ENCODE data around the gene QTRT2. TPM values are rescaled to one million over a fixed set of nuclear protein-coding genes. Genes with fewer than 3 reads are reported as not detected.

The QTRT2 gene
- total RNA-seq, 2 experiments from 2014 or later, result 30.0 to 33.0 TPM

DNA sequence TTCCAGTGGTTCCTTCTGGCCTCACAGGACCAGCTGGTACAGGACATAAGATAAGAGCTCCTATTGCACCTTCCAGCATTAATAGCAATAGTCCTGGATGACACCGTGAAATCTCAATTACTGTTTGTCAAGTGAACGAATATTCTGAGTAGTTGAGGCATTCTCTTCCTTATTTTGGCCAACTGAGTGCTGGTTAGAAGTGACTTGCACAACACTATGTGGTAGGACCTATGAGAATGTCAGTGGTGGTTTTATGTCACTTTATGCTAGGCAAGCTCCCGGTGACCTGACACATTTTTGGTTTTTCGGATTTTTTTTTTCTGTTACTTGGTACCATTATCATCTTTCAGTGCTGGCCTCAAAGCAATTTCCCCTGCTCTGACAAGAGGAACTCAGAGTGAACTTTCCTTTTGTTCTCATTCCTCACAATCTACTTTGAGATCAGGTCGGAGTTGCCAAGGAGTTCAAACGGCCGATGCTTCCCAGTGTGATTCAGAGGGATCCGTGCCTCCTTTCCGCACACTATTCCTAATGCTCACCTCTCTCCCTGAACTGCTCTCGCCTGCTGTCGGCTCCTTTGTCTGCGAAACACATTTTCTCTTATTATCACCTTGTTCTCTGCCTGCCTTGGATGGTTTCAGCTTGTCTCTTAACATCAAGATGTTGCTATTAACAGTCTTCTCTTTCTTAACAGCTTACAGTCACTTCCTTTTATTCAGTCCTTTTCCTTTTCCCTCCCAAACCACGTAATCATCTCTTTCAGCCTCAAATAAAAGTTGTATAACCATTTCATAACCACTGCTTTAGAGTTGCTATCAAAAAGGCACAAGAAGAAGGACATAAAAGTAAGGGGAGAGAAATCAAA, 35.8 kb downstream of the QTRT2 start:
- POLR2A ChIA-PET, result no interaction called here
- Mint-ChIP-seq H3K9me3 (peaks cover 1% of the 10 kb centered on the region), H3K36me3 (peaks cover 8% of the 10 kb centered on the region), H3K27me3 (peaks cover 13% of the 10 kb centered on the region), H3K4me1 (peaks cover 5% of the 10 kb centered on the region), H3K27ac (no peak overlapping the region), H3K4me3 (no peak overlapping the region)
- no peak for ATAC-seq (ENCODE audit: low read depth)
- no peak for DNase-seq

DNA sequence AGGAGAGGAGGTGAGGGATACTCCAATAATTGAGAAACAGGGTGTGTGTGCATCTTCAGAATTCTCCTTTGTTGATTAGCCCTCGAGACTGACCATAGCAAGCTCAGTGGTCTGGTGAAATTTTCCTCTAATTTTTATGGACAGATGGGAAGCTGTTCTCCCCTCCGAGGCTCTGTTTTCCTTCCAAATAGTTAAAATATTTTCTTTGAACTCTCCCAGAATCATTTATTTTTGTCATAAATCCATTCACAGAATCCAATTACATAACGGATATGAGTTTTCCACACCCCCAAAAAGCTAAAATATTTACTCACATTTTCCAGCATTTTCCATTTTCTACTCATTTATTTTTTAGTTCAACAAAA, 36.5 kb downstream of the QTRT2 start:
- H3K36me3 Mint-ChIP-seq, result peaks cover 2% of the 10 kb centered on the region
- H3K4me1 Mint-ChIP-seq, result peaks cover 5% of the 10 kb centered on the region
- ATAC-seq (ENCODE audit: low read depth) (no peak), DNase-seq (no peak)
- H3K9me3 Mint-ChIP-seq, result no peaks in the 10 kb centered on the region
- H3K4me3 Mint-ChIP-seq, result no peak overlapping the region
- POLR2A ChIA-PET, result no interaction called here
- no peak overlapping the region for H3K27ac Mint-ChIP-seq
- peaks cover 15% of the 10 kb centered on the region for H3K27me3 Mint-ChIP-seq

GRCh38 chr3:114093596-114093995, 37.1 kb downstream of the QTRT2 start:
- peaks cover 5% of the 10 kb centered on the region for H3K4me1 Mint-ChIP-seq
- DNase-seq, result no peak
- POLR2A ChIA-PET, result no interaction called here
- H3K4me3 Mint-ChIP-seq, result no peak overlapping the region
- H3K27ac Mint-ChIP-seq, result no peak overlapping the region
- no peaks in the 10 kb centered on the region for H3K9me3 Mint-ChIP-seq
- no peaks in the 10 kb centered on the region for H3K36me3 Mint-ChIP-seq
- H3K27me3 Mint-ChIP-seq, result peaks cover 15% of the 10 kb centered on the region
- ATAC-seq (ENCODE audit: low read depth), result no peak

GRCh38 chr3:114095796-114096195, 39.3 kb downstream of the QTRT2 start:
- no peaks in the 10 kb centered on the region for H3K36me3 Mint-ChIP-seq
- H3K4me1 Mint-ChIP-seq, result peaks cover 5% of the 10 kb centered on the region
- H3K27ac Mint-ChIP-seq, result no peak overlapping the region
- peaks cover 15% of the 10 kb centered on the region for H3K27me3 Mint-ChIP-seq
- DNase-seq (no peak), ATAC-seq (ENCODE audit: low read depth) (no peak)
- no peak overlapping the region for H3K4me3 Mint-ChIP-seq
- no peaks in the 10 kb centered on the region for H3K9me3 Mint-ChIP-seq
- POLR2A ChIA-PET, result no interaction called here

GRCh38 chr3:114101101-114101500, 44.6 kb downstream of the QTRT2 start:
- ATAC-seq (ENCODE audit: low read depth) (no peak), DNase-seq (no peak)
- no peaks in the 10 kb centered on the region for H3K9me3 Mint-ChIP-seq
- no peak overlapping the region for H3K27ac Mint-ChIP-seq
- H3K4me3 Mint-ChIP-seq, result no peak overlapping the region
- H3K4me1 Mint-ChIP-seq, result no peaks in the 10 kb centered on the region
- H3K36me3 Mint-ChIP-seq, result no peaks in the 10 kb centered on the region
- POLR2A ChIA-PET, result no interaction called here
- peaks cover 5% of the 10 kb centered on the region for H3K27me3 Mint-ChIP-seq

DNA sequence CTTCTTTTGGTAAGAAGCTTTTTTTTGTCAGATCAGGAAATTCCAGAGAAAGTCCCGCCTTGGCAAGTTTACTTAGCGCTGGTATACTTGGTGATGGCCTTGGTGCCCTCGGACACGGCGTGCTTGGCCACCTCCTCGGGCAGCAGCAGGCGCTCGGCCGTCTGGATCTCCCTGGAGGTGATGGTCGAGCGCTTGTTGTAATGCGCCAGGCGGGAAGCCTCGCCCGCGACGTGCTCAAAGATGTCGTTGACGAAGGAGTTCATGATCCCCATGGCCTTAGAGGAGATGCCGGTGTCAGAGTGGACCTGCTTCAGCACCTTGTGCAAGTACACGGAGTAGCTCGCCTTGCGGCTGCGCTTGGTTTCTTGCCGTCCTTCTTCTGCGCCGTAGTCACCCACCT, 46.6 kb downstream of the QTRT2 start:
- Mint-ChIP-seq H3K9me3 (no peaks in the 10 kb centered on the region), H3K27me3 (peaks cover 8% of the 10 kb centered on the region), H3K4me1 (no peaks in the 10 kb centered on the region), H3K4me3 (no peak overlapping the region), H3K36me3 (no peaks in the 10 kb centered on the region), H3K27ac (no peak overlapping the region)
- DNase-seq (no peak), ATAC-seq (ENCODE audit: low read depth) (no peak)
- POLR2A ChIA-PET, result no interaction called here

- Mint-ChIP-seq H3K36me3 (no peaks in the 10 kb centered on the region), H3K4me1 (no peaks in the 10 kb centered on the region), H3K9me3 (no peaks in the 10 kb centered on the region), H3K27me3 (peaks cover 9% of the 10 kb centered on the region), H3K27ac (no peak overlapping the region), H3K4me3 (no peak overlapping the region)
- POLR2A ChIA-PET, result no interaction called here
- DNase-seq, result no peak
- ATAC-seq (ENCODE audit: low read depth), result no peak
These were observed 47.3 kb downstream of the QTRT2 start for GRCh38 chr3:114103858-114104257.

GRCh38 chr3:114104414-114104813, 47.9 kb downstream of the QTRT2 start:
- Mint-ChIP-seq H3K9me3 (no peaks in the 10 kb centered on the region), H3K36me3 (no peaks in the 10 kb centered on the region), H3K4me3 (no peak overlapping the region), H3K27me3 (peaks cover 12% of the 10 kb centered on the region), H3K4me1 (no peaks in the 10 kb centered on the region), H3K27ac (no peak overlapping the region)
- POLR2A ChIA-PET, result no interaction called here
- DNase-seq, result no peak
- no peak for ATAC-seq (ENCODE audit: low read depth)

GRCh38 chr3:114108137-114108536, 51.6 kb downstream of the QTRT2 start:
- Mint-ChIP-seq H3K4me3 (no peak overlapping the region), H3K27ac (no peak overlapping the region), H3K27me3 (peaks cover 38% of the 10 kb centered on the region), H3K36me3 (no peaks in the 10 kb centered on the region), H3K4me1 (no peaks in the 10 kb centered on the region), H3K9me3 (no peaks in the 10 kb centered on the region)
- POLR2A ChIA-PET, result no interaction called here
- no peak for DNase-seq
- no peak for ATAC-seq (ENCODE audit: low read depth)

GRCh38 chr3:114110439-114110838, 53.9 kb downstream of the QTRT2 start:
- POLR2A ChIA-PET, result no interaction called here
- ATAC-seq (ENCODE audit: low read depth) (no peak), DNase-seq (no peak)
- peaks cover 38% of the 10 kb centered on the region for H3K27me3 Mint-ChIP-seq
- no peaks in the 10 kb centered on the region for H3K36me3 Mint-ChIP-seq
- no peaks in the 10 kb centered on the region for H3K4me1 Mint-ChIP-seq
- H3K4me3 Mint-ChIP-seq, result no peak overlapping the region
- no peak overlapping the region for H3K27ac Mint-ChIP-seq
- H3K9me3 Mint-ChIP-seq, result no peaks in the 10 kb centered on the region

GRCh38 chr3:114111060-114111770, 54.7 kb downstream of the QTRT2 start:
- no peak for DNase-seq
- Mint-ChIP-seq H3K27me3 (peaks cover 38% of the 10 kb centered on the region), H3K4me3 (no peak overlapping the region), H3K4me1 (no peaks in the 10 kb centered on the region), H3K36me3 (no peaks in the 10 kb centered on the region), H3K9me3 (no peaks in the 10 kb centered on the region), H3K27ac (no peak overlapping the region)
- POLR2A ChIA-PET, result no interaction called here
- no peak for ATAC-seq (ENCODE audit: low read depth)

- ATAC-seq (ENCODE audit: low read depth) (no peak), DNase-seq (no peak)
- Mint-ChIP-seq H3K4me3 (no peak overlapping the region), H3K27ac (no peak overlapping the region), H3K36me3 (no peaks in the 10 kb centered on the region), H3K4me1 (no peaks in the 10 kb centered on the region), H3K9me3 (no peaks in the 10 kb centered on the region), H3K27me3 (peaks cover 34% of the 10 kb centered on the region)
- POLR2A ChIA-PET, result no interaction called here
These were observed 56.2 kb downstream of the QTRT2 start for GRCh38 chr3:114112696-114113095.

GRCh38 chr3:114114719-114115118, 58.2 kb downstream of the QTRT2 start:
- H3K36me3 Mint-ChIP-seq, result no peaks in the 10 kb centered on the region
- peaks cover 1% of the 10 kb centered on the region for H3K9me3 Mint-ChIP-seq
- POLR2A ChIA-PET, result interaction anchor here (1.2 kb wide), 1 partner anchor 48 kb away, joined by 4 read pairs; no protein-coding TSS in a partner anchor
- no peak overlapping the region for H3K4me3 Mint-ChIP-seq
- peaks cover 29% of the 10 kb centered on the region for H3K27me3 Mint-ChIP-seq
- no peaks in the 10 kb centered on the region for H3K4me1 Mint-ChIP-seq
- no peak overlapping the region for H3K27ac Mint-ChIP-seq
- ATAC-seq (ENCODE audit: low read depth), result no peak
- no peak for DNase-seq

GRCh38 chr3:114115143-114115542, 58.6 kb downstream of the QTRT2 start:
- no peak overlapping the region for H3K4me3 Mint-ChIP-seq
- H3K27me3 Mint-ChIP-seq, result peaks cover 25% of the 10 kb centered on the region
- POLR2A ChIA-PET, result interaction anchor here (1.2 kb wide), 1 partner anchor 48 kb away, joined by 4 read pairs; no protein-coding TSS in a partner anchor
- DNase-seq (no peak), ATAC-seq (ENCODE audit: low read depth) (no peak)
- peaks cover 1% of the 10 kb centered on the region for H3K9me3 Mint-ChIP-seq
- no peaks in the 10 kb centered on the region for H3K36me3 Mint-ChIP-seq
- no peaks in the 10 kb centered on the region for H3K4me1 Mint-ChIP-seq
- no peak overlapping the region for H3K27ac Mint-ChIP-seq
